H9 (cell line): ENCODE data around the gene C9orf72. TPM values are rescaled to one million over a fixed set of nuclear protein-coding genes. Genes with fewer than 3 reads are reported as not detected.

Experiments
- DNase-seq: peaks from one replicate; pipeline ENCODE4 v3.0.0-alpha.2; 2017
- H2AFZ ChIP-seq: one replicate; pipeline ENCODE4 v1.6.1; 2013; ENCODE audit warnings: mild to moderate bottlenecking, low read length, control low read depth, moderate library complexity
- H2AK5ac ChIP-seq: 2 replicates; pipeline ENCODE4 v1.6.1; 2013; ENCODE audit warnings: low read length, control low read depth, mixed read lengths; ENCODE audit not compliant: insufficient read length
- H2BK120ac ChIP-seq: one replicate; pipeline ENCODE4 v1.6.1; 2013; ENCODE audit warnings: low read depth, mild to moderate bottlenecking, low read length, control low read depth, inconsistent platforms; ENCODE audit not compliant: poor library complexity, severe bottlenecking
- H2BK12ac ChIP-seq: 2 replicates; pipeline ENCODE4 v1.6.1; 2013; ENCODE audit warnings: low read length, control low read depth, mixed read lengths, low read depth; ENCODE audit not compliant: insufficient read length
- H2BK15ac ChIP-seq: 2 replicates; pipeline ENCODE4 v1.6.1; 2013; ENCODE audit warnings: low read depth, low read length, control low read depth
- H2BK20ac ChIP-seq: one replicate; pipeline ENCODE4 v1.6.1; 2013; ENCODE audit warnings: low read depth, mild to moderate bottlenecking, low read length, control low read depth, inconsistent platforms; ENCODE audit not compliant: poor library complexity, severe bottlenecking
- H2BK5ac ChIP-seq: 2 replicates; pipeline ENCODE4 v1.6.1; 2013; ENCODE audit warnings: low read length, control low read depth, mixed read lengths; ENCODE audit not compliant: insufficient read length
- H3K14ac ChIP-seq: 2 replicates; pipeline ENCODE4 v1.6.1; 2013; ENCODE audit warnings: low read length, control low read depth; ENCODE audit not compliant: insufficient read depth
- H3K18ac ChIP-seq: 2 replicates; pipeline ENCODE4 v1.6.1; 2013; ENCODE audit warnings: low read depth, mild to moderate bottlenecking, mixed read lengths, low read length, control low read depth; ENCODE audit not compliant: insufficient read length
- H3K23ac ChIP-seq: 2 replicates; pipeline ENCODE4 v1.6.1; 2013; ENCODE audit warnings: low read length, control low read depth, mixed read lengths, low read depth; ENCODE audit not compliant: insufficient read length
- H3K23me2 ChIP-seq: 2 replicates; pipeline ENCODE4 v1.6.1; 2013; ENCODE audit warnings: low read depth, mild to moderate bottlenecking, mixed read lengths, low read length, control low read depth; ENCODE audit not compliant: insufficient read length, poor library complexity, severe bottlenecking
- H3K27ac ChIP-seq: 2 replicates; pipeline ENCODE4 v1.5.1; 2013; ENCODE audit warnings: low read length, control low read depth, mixed read lengths, low read depth; ENCODE audit not compliant: insufficient read length
- H3K27me3 ChIP-seq: 2 replicates; pipeline ENCODE4 v1.6.1; 2013; ENCODE audit warnings: low read length, control low read depth, inconsistent platforms; ENCODE audit not compliant: insufficient read depth
- H3K4ac ChIP-seq: 2 replicates; pipeline ENCODE4 v1.6.1; 2013; ENCODE audit warnings: low read depth, mild to moderate bottlenecking, control low read depth, inconsistent platforms, low read length, moderate library complexity
- H3K4me1 ChIP-seq: 2 replicates; pipeline ENCODE4 v1.6.1; 2013; ENCODE audit warnings: low read length, control low read depth, inconsistent platforms; ENCODE audit not compliant: insufficient read depth
- H3K4me2 ChIP-seq: 2 replicates; pipeline ENCODE4 v1.6.1; 2013; ENCODE audit warnings: low read length, control low read depth, mixed read lengths; ENCODE audit not compliant: insufficient read length, insufficient read depth
- H3K56ac ChIP-seq: 2 replicates; pipeline ENCODE4 v1.6.1; 2013; ENCODE audit warnings: low read depth, mild to moderate bottlenecking, mixed read lengths, low read length, control low read depth; ENCODE audit not compliant: insufficient read length
- H3K79me1 ChIP-seq: 2 replicates; pipeline ENCODE4 v1.6.1; 2013; ENCODE audit warnings: low read depth, mild to moderate bottlenecking, moderate library complexity, low read length, control low read depth, inconsistent platforms; ENCODE audit not compliant: insufficient read depth, poor library complexity, severe bottlenecking
- H3K79me2 ChIP-seq: 2 replicates; pipeline ENCODE4 v1.6.1; 2013; ENCODE audit warnings: low read length, control low read depth, inconsistent platforms; ENCODE audit not compliant: insufficient read depth
- H3K9ac ChIP-seq: 2 replicates; pipeline ENCODE4 v1.6.1; 2013; ENCODE audit warnings: low read length, control low read depth, mixed read lengths; ENCODE audit not compliant: insufficient read length; ENCODE audit errors: extremely low read depth
- H3K9me3 ChIP-seq: one replicate; pipeline ENCODE4 v1.6.1; 2013; ENCODE audit warnings: low read depth, low read length, inconsistent platforms; ENCODE audit not compliant: control insufficient read depth
- H3T11ph ChIP-seq: one replicate; pipeline ENCODE4 v1.6.1; 2013; ENCODE audit warnings: mild to moderate bottlenecking, low read length, control low read depth, inconsistent platforms
- H4K20me1 ChIP-seq: one replicate; pipeline ENCODE4 v1.6.1; 2013; ENCODE audit not compliant: control insufficient read depth, insufficient read length, insufficient read depth
- H4K5ac ChIP-seq: 2 replicates; pipeline ENCODE4 v1.6.1; 2013; ENCODE audit warnings: low read depth, mild to moderate bottlenecking, mixed read lengths, low read length, control low read depth; ENCODE audit not compliant: insufficient read length
- H4K8ac ChIP-seq: replicated peaks from 2 replicates; pipeline ENCODE4 v1.6.1; 2013; ENCODE audit warnings: low read length, control low read depth, mixed read lengths, low read depth; ENCODE audit not compliant: insufficient read length
- H4K91ac ChIP-seq: 2 replicates; pipeline ENCODE4 v1.6.1; 2013; ENCODE audit warnings: low read depth, mild to moderate bottlenecking, moderate library complexity, mixed read lengths, low read length, control low read depth; ENCODE audit not compliant: insufficient read length
- H3K27ac Mint-ChIP-seq, 3 experiments: 2 replicates in 2 of 3; 3 replicates in 1 of 3; pipeline ENCODE4 v1.8.0; 2020 to 2021; ENCODE audit warnings: mixed read lengths in 3 of 3, mild to moderate bottlenecking in 1 of 3, moderate library complexity in 1 of 3
- H3K27me3 Mint-ChIP-seq: 2 replicates; pipeline ENCODE4 v1.8.0; 2021; ENCODE audit warnings: low read depth, mild to moderate bottlenecking, moderate library complexity, mixed read lengths
- H3K36me3 Mint-ChIP-seq, 3 experiments: 2 replicates in 2 of 3; 3 replicates in 1 of 3; pipeline ENCODE4 v1.8.0; 2020 to 2021; ENCODE audit warnings: low read depth in 3 of 3, mixed read lengths in 3 of 3; ENCODE audit not compliant: insufficient read depth in 1 of 3
- H3K4me1 Mint-ChIP-seq, 2 experiments: 2 replicates each; pipeline ENCODE4 v1.8.0; 2020; ENCODE audit warnings: mixed read lengths in 2 of 2
- H3K4me3 Mint-ChIP-seq, 2 experiments: 2 replicates in 1 of 2; 3 replicates in 1 of 2; pipeline ENCODE4 v1.8.0; 2020 to 2021; ENCODE audit warnings: mild to moderate bottlenecking in 2 of 2, mixed read lengths in 2 of 2, moderate library complexity in 1 of 2
- H3K9me3 Mint-ChIP-seq, 2 experiments: 2 replicates in 1 of 2; 3 replicates in 1 of 2; pipeline ENCODE4 v1.8.0; 2020; ENCODE audit warnings: mild to moderate bottlenecking in 2 of 2, mixed read lengths in 2 of 2, moderate library complexity in 1 of 2
- WGBS: extraction: QIAGEN DNeasy Blood & Tissue Kit; methylation state at CpG from one replicate; pipeline ENCODE4 v1.1.7; 2013; ENCODE audit warnings: missing lambda C conversion rate, low lambda C conversion rate, mixed read lengths; ENCODE audit not compliant: insufficient read length; ENCODE audit errors: extremely low coverage; 5-methylcytosine and 5-hydroxymethylcytosine counted together
- total RNA-seq: library from RNA; stranded (reverse); gene quantifications from 2 replicates; pipeline ENCODE4 v1.2.1, GENCODE V29; 2021
- TF ChIP-seq, protein P1 (sequence below): fragments of 200-600 bp; sonication (generic); conservative IDR thresholded peaks from 3 replicates; pipeline ENCODE4 v1.8.0; 2021; ENCODE audit warnings: antibody characterized with exemption, mild to moderate bottlenecking

Gene C9orf72
- total RNA-seq, 1 experiment from 2014 or later = 17.0 TPM

GRCh38 chr9:27541740-27542139, 31.5 kb downstream of the C9orf72 start:
- H3K4me1 ChIP-seq = no peaks in the 10 kb centered on the region
- H3K23ac ChIP-seq = no peak overlapping the region
- no peak overlapping the region for H2AFZ ChIP-seq
- peaks cover 0 to 2% of the 10 kb centered on the region in 2 experiments; a peak in 2 of 4 replicates for H3K4me1 Mint-ChIP-seq
- no peaks in the 10 kb centered on the region for H3K9me3 ChIP-seq
- peaks cover 11 to 34% (median 27%) of the 10 kb centered on the region in 3 experiments for H3K36me3 Mint-ChIP-seq
- H3K4ac ChIP-seq = no peak overlapping the region
- H3K79me2 ChIP-seq = no peaks in the 10 kb centered on the region
- no peak overlapping the region for H3K27ac Mint-ChIP-seq
- no peak overlapping the region for H4K5ac ChIP-seq
- no peaks in the 10 kb centered on the region; a peak in 1 of 5 replicates for H3K9me3 Mint-ChIP-seq
- DNase-seq = no peak
- H3K27ac ChIP-seq = no peak overlapping the region
- H3K56ac ChIP-seq = no peak overlapping the region
- no peak overlapping the region for H3K4me2 ChIP-seq
- no peak overlapping the region for H2BK20ac ChIP-seq
- no peak overlapping the region for H3K18ac ChIP-seq
- no peak overlapping the region for H2AK5ac ChIP-seq
- no peaks in the 10 kb centered on the region for H3K23me2 ChIP-seq
- no peak overlapping the region for H4K91ac ChIP-seq
- no peak overlapping the region for H3K4me3 Mint-ChIP-seq
- H3K27me3 Mint-ChIP-seq = no peaks in the 10 kb centered on the region
- no peak overlapping the region for H4K8ac ChIP-seq
- H2BK120ac ChIP-seq = no peak overlapping the region
- WGBS = no CpG with 5 or more reads among the region's 4 CpGs
- no peak overlapping the region for H2BK15ac ChIP-seq
- no peak overlapping the region for H2BK5ac ChIP-seq
- H3K79me1 ChIP-seq = no peaks in the 10 kb centered on the region
- no peak overlapping the region for H3T11ph ChIP-seq
- no peak overlapping the region for H3K14ac ChIP-seq
- H4K20me1 ChIP-seq = no peaks in the 10 kb centered on the region
- H3K27me3 ChIP-seq = no peaks in the 10 kb centered on the region
- TF ChIP-seq, protein P1, sequence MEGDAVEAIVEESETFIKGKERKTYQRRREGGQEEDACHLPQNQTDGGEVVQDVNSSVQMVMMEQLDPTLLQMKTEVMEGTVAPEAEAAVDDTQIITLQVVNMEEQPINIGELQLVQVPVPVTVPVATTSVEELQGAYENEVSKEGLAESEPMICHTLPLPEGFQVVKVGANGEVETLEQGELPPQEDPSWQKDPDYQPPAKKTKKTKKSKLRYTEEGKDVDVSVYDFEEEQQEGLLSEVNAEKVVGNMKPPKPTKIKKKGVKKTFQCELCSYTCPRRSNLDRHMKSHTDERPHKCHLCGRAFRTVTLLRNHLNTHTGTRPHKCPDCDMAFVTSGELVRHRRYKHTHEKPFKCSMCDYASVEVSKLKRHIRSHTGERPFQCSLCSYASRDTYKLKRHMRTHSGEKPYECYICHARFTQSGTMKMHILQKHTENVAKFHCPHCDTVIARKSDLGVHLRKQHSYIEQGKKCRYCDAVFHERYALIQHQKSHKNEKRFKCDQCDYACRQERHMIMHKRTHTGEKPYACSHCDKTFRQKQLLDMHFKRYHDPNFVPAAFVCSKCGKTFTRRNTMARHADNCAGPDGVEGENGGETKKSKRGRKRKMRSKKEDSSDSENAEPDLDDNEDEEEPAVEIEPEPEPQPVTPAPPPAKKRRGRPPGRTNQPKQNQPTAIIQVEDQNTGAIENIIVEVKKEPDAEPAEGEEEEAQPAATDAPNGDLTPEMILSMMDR = no peak
- no peak overlapping the region for H3K9ac ChIP-seq
- H2BK12ac ChIP-seq = no peak overlapping the region
